HG02970 (cell line): ENCODE results near the gene TMEM158.

Experiments
- ATAC-seq: cut with Tn5 transposase; IDR thresholded peaks from one replicate; pipeline ENCODE4 v1.9.1; 2021; ENCODE audit warnings: mild to moderate bottlenecking, moderate library complexity, moderate number of reproducible peaks; ENCODE audit not compliant: unreplicated experiment, low FRiP score

Gene TMEM158

GRCh38 chr3:45207446-45207845, 18.6 kb downstream of the TMEM158 start:
- no peak for ATAC-seq

DNA sequence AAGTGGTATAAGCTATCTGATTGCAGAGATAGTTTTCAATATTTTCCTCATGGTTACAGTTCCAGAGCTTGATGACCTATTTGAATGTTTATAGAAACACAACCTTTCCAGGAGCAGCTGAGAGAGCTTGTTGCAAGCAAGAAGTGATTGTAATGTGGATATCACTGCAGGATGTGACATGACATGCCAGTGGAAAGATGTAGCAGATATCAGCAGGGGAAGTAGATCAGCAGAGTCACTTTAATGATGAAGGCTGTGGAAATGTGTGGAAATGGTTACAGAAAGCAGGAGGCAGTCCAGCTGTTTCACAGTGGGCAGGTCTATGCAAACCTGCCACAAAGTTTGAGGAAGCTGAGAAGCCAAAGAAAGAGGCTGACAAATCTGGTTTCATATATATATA, 21.0 kb downstream of the TMEM158 start:
- ATAC-seq: no peak

DNA sequence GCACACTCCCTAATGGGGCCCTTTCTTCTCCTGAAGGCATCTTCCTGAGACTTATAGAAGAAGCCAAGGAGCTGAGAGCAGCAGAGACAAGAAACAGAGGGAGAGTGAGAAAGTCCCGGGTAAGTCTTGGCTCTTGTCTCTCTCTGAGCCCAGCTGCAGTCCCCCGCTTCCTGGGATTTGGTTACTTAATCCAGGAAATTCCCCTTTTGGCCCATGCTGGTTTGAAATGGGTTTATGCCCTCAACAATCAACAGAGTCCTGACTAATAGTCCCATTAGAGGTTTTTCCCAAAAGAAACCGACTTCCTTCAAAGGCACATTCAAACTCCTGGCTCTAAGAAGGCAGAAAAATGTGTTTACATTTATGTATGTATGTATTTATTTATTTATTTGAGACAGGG, 22.0 kb downstream of the TMEM158 start:
- ATAC-seq: no peak

- no peak for ATAC-seq
Measured at GRCh38 chr3:45199837-45200648, 26.0 kb downstream of the TMEM158 start.

DNA sequence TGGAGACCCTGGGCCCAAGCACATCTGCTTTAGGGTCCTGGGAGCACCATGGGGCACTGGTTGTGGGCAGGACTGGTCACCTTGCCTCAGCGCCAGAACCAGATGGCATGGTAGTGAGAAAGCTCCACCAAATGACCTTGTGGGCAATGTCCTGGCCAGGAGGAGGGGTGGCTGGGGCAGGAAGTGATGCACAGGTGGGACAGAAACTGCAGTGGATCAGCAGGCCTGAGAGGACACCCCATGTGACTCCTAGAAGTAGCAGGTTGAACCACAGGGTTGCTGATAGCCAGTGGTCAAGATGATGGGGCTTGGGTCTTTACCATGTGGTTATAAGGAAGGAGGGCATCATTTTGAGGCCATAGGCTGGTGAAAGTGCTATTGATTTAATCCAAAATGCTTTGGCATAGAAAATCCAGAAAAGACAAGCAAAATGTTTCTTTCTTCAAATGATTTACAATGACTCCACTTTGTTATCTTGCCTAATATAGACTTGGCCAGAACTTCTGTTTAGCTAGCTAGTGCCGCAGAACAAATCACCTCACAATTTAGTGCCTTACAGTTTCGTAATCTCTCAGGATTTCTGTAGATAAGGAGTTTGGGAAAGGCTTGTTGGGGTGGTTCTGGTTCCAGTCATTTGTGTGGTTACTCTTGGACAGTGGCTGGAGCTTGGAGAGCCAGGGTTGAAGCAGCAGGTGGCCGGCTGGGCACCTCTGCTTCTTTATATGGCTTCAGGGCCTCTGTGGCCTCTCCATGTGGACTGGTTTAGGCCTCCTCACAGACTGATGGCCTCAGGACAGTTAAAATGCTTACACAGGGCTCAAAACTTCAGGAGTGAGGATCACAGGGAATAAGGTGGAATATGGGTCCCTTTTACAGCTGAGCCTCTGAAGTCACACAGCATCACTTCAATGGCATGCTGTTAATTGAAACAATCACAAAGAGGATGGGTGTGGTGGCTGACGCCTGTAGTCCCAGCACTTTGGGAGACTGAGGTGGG, 27.5 kb downstream of the TMEM158 start:
- ATAC-seq: no peak

DNA sequence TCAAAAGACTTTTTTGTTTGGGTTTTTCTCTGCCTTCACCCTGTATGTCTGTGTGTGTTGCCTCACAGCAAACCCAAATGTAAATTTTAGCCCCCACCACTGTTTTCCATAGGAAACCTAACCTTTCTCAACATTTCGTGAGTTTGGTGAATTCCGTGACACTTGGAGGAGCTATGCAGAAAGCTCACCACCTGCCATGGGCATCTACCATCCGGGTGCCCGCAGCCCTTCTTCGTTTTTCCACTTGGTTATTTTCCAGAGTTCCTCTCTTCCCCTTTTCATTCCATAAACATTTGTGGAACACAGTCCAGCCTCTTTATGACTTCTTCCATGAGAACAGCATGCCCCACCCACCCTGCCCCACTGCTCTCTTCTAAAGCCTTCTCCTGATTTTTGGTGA, 31.3 kb downstream of the TMEM158 start:
- ATAC-seq: no peak

DNA sequence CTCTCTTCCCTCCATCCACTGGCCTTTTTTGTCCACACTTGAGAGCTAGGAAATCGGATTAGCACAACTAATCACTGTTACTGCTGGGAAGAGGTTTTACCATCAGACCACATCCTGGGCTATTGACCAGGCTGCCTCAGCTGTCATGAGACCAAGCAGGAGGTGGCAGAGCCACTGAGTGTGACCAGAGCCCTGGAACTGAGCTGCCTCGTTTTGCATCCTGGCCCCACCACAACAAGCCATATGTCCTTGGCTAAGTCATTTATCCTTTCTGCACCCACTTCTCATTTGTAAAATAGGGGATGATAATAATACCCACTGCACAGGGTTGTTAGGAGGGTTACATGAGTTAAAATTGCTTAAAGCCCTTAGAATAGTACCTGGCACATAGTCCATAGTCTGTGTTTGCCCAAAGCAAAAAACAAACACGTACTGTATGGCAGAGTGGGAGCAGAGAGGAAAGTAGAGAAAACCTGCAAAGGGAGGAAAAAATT, 34.1 kb downstream of the TMEM158 start:
- ATAC-seq: no peak

DNA sequence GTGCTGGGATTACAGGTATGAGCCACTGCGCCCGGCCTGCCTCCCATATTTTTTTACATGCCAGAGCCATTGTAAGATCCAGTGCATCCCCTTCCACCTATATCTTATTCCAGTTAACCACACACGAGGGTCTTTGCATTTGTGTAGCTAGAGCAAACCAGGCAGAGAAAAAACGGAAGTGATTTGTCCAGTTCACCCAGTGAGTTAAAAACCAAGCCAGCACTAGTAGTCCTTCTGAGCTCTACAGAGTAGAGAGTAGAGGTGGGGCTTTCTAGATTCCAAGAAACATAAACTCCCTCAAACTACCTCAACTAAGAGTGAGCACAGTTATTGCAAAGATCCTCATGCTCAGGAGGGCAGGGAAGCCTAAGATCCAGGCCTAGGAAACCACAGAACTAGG, 34.7 kb downstream of the TMEM158 start:
- no peak for ATAC-seq

- ATAC-seq: no peak
Measured at GRCh38 chr3:45188719-45189659, 37.1 kb downstream of the TMEM158 start.

DNA sequence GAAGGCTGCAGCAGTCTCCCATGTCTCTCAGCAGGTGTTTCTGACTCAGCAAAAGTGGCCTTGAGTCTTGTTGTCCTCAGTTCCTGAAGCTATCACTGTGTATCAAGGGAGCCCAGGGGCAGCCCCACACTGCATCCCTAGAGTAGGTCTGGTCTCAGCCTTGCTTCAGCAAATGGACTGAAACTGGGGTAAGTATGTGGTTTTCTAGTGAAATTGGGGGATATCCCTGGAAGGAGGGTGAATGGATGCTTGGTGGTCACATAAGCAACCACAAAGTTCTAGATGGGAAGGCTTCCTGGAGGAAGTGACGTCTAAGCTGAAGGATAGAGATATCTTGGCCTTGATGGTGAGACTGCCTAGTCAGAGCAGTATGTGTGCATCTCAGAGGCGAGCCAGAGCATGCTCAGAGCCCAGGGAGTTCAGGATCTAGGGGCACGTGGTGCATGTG, 38.4 kb downstream of the TMEM158 start:
- ATAC-seq: no peak

- no peak for ATAC-seq
Measured at GRCh38 chr3:45186871-45187270, 39.2 kb downstream of the TMEM158 start.

GRCh38 chr3:45185461-45185860, 40.6 kb downstream of the TMEM158 start:
- no peak for ATAC-seq

DNA sequence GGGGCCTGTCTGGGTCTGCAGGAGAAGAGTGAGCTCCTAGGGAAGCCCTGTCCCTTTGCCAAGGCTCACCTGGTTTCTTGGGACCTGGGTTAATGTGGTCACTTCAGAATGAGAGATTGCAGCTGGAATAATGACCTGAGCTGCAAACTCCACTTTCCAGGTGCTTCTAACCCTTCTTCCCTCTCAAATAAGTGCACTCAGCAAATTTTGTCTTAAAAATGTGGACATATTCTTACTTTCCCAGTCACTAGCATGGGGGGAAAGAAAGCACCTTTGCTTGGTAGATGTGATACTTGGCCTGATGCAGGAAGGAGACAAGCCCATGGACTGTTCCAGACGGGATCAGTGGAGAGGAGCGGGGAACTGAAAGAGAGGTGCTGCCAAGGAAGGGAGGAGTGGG, 41.0 kb downstream of the TMEM158 start:
- no peak for ATAC-seq

DNA sequence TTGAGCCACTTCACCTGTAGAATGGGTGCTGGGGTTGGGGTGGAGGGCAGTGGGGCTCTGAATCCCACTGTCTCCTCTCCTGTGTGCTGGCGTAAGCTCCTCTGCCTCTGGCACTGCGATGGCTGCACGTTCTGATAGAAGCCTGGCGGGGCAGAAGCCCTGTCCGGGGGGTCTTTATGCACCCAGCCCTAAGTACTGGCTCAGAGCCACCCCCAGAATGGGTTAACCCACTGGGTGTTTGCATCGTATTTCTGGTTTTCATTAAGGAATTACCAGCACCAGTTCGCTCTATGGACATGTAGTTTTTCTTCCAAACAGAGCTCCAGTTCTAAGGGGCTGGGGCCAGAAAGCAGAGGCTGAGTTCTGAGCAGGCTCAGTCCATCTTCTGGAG, 42.2 kb downstream of the TMEM158 start:
- ATAC-seq: no peak

- no peak for ATAC-seq
Measured at GRCh38 chr3:45182915-45183871, 42.9 kb downstream of the TMEM158 start.

- ATAC-seq: no peak
Measured at GRCh38 chr3:45181496-45181895, 44.6 kb downstream of the TMEM158 start.

DNA sequence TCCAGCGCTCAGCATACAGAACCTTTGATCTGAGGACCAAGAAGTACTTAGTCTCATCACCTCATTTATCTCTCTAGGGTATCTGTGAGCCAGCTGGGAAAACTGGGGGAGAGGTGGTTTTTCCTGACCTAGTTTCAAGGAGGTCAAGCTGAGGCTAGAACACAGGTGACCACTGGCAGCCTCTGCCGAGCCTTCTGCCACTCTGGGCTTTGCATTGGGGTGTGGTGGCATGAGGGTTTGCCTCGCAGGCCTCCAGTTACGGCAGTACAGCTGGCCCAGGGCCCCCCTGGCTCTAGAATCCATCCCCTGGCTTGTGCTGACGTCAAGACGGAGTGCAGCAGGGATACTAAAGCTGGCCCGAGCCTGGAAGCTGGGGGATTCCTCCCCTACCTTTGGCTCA, 45.2 kb downstream of the TMEM158 start:
- ATAC-seq: no peak

DNA sequence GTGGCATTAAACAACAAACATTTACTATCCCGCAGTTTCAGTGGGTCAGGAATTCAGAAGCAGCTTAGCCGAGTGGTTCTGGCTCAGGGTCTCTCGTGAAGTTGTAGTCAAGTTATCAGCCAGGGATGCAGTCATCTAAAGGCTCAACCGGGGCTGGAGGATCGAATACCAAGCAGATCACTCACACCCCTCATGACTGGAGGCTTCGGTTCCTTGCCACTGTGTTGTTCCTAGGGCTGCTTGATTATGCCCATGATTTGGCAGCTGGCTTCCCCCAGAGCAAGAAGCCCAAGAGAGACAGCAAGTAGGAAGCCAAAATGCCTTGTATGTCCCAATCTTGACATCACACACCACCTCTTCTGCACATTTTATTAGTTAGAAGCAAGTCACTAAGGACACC, 46.0 kb downstream of the TMEM158 start:
- ATAC-seq: no peak

DNA sequence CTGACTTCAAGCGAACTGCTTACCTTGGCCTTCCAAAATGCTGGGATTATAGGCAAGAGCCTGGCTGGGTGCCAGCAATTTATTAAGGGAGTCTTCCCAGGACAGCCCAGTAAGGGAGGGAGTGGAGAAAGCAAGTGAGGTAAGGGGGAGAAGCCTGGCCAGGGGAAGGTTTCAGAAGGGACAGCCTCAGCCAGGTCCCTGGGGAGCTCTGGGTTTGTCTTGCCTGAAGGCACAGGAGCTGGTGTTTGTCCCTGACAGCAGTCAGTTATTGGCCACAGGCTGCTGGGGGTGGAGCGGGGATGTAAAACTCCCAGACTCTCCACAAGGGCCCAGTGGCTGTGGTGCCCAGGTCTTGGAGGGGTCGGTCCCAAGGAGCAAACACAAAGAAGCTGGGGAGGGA, 46.9 kb downstream of the TMEM158 start:
- no peak for ATAC-seq
